Right ventricle myocardium superior (tissue), 1 donor: ENCODE data around the gene CPM. TPM values are rescaled to one million over a fixed set of nuclear protein-coding genes. Genes with fewer than 3 reads are reported as not detected.
A peak's percentile ranks its signal among the peaks of the same experiment; 100 is the strongest.

Source experiments
- ATAC-seq: fragments of 200-7000 bp; cut with Tn5 transposase; one replicate; pipeline ENCODE4 v1.9.1; 2020; ENCODE audit warnings: mild to moderate bottlenecking; ENCODE audit not compliant: poor library complexity
- DNase-seq: peaks from one replicate; pipeline ENCODE4 v3.0.0-alpha.2; 2020
- intact Hi-C: fragments of 100-400 bp; cut with DNase I; formaldehyde crosslinking; loops from one replicate; pipeline ENCODE4 v1.11.2; 2022
- total RNA-seq: library from RNA; stranded (reverse); fragmentation: NEBNext Ultra II Directional; extraction: Animal tissue kit (Norgen Biotek cat#: 25700); gene quantifications from one replicate; pipeline ENCODE4 v1.2.1, GENCODE V29; 2021
- donor health status: DM: no; HTN: yes; CAD: no; lungs with severe emphysema.

The CPM gene
- total RNA-seq, 1 donor from 2014 or later, result 7.7 TPM

DNA sequence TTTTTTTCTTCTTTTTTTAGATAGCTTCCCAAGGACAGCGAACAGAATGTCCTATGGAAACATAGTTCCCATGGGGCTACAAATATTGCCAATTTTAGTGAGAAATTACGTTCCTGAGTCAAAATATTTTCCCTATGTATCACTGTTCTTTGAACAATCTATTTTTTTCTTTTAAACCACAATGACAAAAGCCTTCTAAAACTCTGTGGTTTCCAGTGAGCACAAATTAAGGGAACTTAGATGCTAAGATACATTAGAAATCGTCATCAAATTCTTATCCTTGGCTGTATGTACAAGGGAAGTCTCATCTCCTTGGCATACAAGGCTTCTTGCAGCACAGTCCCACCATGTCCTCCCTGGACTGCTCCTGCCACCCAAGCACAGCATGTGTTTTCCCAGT lies 17.9 kb downstream of the CPM start:
- ATAC-seq, result no peak
- no peak for DNase-seq
- intact Hi-C loops, result no loop called here

DNA sequence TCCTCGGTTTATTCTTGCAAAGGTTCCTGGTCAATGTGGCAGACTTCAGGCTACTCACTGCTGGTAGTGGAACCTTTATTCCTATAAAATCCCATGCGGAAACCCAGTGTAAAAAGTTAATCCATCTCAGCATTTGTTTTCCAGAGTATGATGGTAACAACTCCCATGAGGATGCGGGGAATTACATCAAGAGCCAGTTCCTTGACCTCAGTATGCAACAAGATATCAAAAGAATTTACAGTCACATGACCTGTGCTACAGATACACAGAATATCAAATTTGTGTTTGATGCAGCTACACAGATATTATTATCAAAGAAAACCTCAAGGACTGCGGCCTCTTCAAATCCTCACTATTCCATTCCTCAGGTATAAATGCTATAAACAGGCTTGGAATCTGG lies 19.3 kb downstream of the CPM start:
- intact Hi-C loops, result no loop called here
- ATAC-seq, result no peak
- no peak for DNase-seq

DNA sequence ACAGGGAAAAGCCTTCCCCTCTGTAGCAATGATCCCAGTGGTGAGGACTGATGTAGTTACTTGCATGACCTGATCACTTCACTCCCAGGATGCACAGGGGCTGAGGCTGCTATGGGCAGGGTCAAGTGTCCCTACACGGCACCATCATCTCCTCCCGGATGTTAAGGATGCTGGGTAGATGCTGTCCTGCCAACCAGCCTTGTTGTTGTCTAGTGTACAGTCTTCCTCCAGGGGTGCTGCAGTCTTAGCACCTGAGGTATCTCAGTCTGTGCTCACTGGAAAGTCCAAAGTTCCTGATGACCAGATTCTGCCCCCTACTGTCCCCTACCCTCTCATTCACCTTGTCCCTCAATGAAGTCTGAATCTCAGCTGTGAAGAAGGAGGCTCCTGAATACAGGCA lies 20.1 kb downstream of the CPM start:
- intact Hi-C loops, result no loop called here
- DNase-seq (no peak), ATAC-seq (no peak)

DNA sequence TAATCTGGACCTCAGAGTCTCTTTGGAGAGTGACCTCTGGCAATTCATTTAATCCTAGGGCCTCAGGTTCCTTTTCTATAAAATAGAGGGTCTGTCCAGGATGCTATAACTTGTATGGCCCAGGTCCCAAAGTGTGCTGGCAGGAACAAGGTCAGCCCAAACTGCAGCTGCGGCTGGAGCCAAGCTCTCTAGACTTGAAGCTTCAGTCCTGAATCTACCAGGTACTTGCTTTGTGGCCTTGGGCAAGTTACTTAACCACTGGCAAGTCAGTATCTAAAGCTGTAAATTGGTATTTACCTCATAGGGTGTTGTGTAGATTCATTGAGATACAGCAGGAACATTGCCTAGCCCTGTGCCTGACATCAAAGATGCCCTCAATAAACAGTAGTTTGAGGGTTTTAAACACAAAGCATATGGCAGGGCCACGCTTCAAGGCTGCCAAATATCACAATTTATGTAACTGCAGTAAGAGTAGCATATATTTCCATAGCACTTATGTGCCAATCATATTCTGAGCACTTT lies 21.7 kb downstream of the CPM start:
- ATAC-seq (no peak), DNase-seq (no peak)
- intact Hi-C loops, result no loop called here

DNA sequence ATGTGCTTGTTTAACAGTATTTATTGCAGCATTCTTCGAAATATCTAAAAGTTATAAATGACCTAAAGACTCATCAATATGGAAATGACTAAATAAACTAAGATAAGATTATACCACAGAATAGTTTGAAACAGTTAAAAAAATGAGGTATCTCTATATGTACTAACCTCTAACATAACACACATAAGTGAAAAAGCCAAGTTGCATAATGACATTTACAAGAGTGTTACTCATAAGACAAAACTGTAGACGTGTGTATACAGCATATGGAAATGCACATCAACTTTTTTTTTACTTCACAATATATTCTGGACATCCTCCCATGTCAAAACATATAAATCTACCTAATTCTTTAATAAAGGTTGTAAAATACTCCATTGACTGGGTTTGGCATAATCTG lies 22.8 kb downstream of the CPM start:
- intact Hi-C loops, result no loop called here
- DNase-seq, result no peak

DNA sequence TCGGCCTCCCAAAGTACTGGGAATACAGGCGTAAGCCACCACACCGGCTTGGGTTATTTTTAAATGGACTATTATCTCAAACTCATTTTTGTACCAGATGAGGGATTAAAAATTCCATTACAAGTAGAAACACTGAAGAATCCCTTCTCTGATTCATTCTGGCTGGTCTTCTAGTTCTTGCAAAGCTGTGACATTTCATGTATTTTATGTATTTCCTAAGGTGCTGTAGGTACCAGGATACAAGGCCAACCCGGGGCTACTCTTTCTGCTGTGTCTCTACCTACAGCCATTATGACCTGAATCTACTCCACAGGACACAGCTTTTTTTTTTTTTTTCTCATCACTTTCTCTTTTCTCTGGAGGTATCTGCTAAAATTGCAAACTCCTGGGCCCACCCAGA lies 24.9 kb downstream of the CPM start:
- intact Hi-C loops, result no loop called here
- no peak for DNase-seq
- no peak for ATAC-seq

More for the DNA sequence above, 22.8 kb downstream of the CPM start:
- no peak for ATAC-seq

DNA sequence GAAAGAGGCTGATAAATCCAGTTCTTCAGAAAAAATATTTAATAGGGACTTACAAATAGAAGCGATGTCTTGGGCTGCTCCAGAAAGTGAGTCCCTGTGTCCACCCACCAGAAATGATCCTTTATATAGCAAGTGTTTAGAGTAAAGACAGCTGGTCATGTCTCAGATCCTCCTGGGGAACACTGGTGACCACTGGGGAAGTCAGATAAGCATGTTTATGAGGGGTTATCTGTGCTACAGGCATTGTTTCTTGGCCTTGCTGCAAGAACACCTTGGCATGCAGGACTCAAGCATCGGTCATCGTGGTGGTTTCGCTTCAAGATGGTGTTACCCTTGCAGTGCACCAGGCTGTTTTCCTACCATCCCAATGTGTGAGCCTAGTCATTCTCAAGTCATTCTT lies 27.2 kb downstream of the CPM start:
- DNase-seq (no peak), ATAC-seq (no peak)
- intact Hi-C loops, result no loop called here

DNA sequence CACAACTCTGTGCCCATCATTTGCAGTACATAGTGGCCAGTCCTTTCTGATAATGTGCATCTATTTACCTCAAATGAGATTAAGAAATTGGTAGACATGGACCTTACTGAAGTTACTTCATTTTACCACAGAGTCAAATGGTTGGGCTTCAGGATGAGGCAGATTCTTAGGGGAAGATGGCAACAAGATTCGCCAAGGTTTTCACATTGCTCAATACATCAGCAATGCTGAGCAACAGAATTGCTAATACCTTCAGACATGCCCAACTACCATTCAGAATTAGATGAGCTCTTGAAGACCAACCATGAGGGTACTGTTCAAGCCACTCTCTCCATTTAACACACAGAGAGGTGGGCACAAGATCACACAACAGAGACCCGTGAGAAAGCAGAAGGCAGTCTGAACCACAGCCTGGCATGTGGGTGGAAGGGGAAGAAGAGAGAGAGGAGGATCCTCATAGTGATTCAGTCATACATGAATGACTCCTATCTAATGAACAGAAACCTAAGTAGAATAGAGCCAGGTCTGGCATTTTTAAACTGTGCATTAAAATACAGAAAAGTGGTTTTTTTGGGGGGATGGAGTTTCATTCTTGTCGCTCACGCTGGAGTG lies 28.5 kb downstream of the CPM start:
- ATAC-seq, result no peak
- DNase-seq, result no peak
- intact Hi-C loops, result no loop called here

DNA sequence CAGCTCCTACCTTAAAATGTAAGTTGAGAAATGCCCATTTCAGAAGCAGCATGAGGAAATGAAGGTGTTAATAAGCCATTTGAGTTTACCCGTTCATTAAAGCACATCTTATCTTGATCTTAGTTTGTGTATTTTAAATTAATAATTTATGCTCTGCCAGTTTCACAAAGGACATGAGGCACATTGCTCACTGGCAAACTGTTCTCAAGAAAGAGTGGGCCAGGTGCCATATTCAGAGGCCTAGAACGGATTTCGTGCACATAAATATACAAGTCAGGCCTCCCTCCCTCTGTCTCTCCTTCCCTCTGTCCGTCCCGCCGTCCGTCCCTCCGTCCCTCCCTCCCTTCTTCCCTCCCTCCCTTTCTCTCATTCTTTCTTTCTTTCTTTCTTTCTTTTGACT lies 29.5 kb downstream of the CPM start:
- no peak for ATAC-seq
- intact Hi-C loops, result no loop called here
- DNase-seq, result no peak

DNA sequence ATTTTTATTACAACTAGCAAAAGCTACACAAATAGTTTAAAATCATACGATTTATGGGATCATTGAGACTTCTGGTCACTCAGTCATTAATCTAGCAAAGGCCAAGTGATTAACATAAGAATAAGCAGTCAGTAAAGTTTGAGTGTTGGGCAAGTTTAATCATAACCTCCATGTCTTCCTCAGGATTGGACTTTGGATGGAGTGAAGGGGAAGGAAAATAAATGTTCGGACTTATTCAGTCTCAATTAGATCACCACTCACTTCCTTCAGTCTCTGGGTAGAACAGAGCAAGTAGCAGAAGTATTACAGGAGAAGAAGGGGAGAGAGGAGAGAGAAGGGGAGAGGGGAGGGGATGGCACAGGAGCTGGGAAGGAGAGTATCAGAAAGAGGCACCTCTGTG lies 31.4 kb downstream of the CPM start:
- DNase-seq (no peak), ATAC-seq (no peak)
- intact Hi-C loops, result no loop called here

DNA sequence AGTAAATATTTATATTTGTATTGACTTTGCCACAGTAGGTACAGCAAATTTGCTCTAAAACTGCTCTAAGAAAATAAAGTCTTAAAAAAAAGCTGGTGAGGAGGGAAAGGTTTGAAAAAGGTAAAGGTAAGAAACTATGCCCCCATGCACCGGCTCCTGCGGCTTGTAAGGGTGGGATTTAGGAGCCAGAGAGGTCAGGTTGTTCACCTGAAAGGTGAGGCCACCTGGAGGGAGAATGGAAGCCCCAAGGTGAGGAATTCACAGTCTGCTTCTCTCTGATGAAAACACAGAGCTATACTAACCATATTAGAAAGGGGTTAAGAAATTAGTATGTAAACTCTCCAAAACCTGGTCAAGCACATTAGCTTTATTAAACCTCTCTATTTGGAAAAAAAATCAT lies 31.8 kb downstream of the CPM start:
- ATAC-seq (no peak), DNase-seq (no peak)
- intact Hi-C loops, result no loop called here

DNA sequence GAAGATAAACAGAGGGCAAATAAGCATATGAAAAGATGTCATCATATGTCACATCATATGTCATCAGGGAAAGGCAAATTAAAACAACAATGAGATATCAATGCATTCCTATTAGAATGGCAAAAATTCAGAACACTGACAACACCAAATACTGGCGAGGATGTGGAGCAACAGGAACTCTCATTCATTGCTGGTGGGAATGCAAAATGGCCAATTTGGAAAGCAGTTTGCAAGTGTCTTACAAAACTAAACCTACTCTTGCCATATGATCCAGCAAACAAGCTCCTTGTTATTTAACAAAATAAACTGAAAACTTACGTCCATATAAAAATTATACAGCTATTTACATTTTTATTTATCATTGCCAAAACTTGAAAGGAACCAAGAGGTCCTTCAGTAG lies 32.7 kb downstream of the CPM start:
- intact Hi-C loops, result no loop called here
- ATAC-seq, result no peak

DNA sequence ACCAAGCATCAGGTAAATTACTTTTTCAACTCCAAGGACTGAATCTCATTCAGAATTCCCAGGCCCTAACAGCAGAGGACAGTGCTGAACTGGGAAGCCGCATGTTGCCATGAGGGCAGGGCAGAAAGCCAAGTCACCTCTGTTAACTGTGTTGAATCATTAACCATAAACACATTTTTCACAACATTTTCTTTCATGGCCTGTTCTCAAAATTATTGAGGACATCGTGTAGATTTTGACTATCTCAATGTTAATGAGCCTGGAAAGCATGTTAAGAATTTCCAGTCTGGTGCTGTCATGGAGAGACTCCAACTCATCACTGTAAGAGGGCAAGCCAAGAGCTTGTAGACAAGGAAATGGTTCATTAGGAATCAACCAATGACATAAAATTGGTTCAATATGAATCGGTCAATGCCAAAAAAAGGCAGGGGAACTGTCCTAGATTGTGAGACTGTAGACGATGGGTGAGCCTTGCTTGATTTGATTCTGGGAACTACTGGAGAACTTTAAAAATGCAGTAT lies 33.7 kb downstream of the CPM start:
- peak; percentile 51 for ATAC-seq
- intact Hi-C loops, result no loop called here
- DNase-seq, result no peak

More for the DNA sequence above, 32.7 kb downstream of the CPM start:
- no peak for DNase-seq

DNA sequence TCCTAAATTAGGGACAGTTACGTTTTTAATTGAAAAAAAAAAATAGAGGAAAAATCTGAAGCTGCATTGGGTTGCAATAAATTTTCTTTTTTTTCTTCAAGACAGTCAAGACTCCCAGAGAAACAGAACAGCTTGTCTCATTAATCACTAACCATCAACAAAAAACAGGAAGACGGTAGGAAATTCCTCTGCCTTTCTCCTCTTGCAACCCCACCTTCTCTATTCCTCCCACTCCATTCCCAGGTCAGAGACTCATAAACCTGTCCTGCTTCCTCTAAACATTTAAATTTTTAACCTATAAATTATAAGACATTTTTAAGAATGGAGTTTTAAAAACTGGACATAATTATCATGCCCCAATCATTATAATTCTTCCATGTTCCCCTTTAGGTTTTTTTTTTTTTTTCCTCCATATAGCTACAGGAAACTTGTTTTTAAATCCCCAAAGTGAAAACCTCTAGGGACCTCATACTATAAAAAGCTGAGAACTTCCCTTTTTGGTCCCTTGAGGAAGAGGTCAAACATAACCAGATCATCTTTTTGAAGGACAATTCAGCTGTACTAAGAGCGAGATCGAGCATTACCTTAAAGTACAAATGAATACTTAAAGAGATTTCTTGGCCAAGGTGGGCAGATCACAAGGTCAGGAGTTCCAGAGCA lies 36.0 kb downstream of the CPM start:
- DNase-seq (no peak), ATAC-seq (peak; percentile 51)
- intact Hi-C loops, result no loop called here

DNA sequence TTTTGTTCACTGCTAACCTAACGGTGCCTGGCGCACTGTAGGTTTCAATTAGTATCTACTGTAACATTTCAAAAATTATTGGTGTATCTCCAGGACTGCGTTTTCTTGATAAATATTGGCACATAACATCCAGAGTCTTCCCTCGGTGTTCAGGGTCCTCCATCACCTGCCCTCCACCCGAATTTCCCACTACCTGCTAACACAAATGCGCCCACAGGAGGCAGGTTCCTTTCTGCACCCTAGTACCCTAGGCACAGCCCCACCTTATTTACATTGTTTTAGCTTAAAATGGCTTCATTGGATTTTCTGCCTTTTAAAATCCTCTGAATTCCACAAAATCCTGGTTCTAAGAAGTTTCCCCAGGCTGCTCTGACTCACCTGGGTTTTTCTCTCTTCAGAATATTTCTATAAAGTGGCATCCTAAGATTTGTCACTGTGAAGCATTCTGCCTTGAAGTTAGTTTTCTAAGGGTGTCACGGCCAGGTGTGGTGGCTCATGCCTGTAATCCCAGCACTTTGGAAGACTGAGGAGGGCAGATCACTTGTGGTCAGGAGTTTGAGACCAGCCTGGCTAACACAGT lies 38.6 kb downstream of the CPM start:
- ATAC-seq (no peak), DNase-seq (no peak)
- intact Hi-C loops, result no loop called here

DNA sequence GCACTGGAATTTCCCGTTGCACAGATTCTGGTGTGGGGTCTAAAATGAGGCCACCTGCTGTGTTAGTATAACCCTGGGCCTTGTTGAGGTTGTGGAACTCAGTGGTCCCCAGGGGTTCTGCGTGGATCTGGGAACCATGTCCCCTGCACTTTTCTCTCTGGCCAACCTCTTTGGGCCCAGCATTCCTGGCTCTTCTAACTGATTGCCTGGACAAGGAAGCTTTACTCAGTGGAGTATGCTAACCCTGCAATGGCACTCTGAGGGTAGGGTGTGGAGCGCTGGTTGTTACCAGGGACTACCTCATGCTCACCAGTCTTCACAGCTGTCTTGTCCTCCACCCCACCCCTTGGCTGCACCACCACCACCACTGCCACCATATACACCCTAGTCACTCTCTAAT lies 39.2 kb downstream of the CPM start:
- ATAC-seq (no peak), DNase-seq (no peak)
- intact Hi-C loops, result no loop called here

DNA sequence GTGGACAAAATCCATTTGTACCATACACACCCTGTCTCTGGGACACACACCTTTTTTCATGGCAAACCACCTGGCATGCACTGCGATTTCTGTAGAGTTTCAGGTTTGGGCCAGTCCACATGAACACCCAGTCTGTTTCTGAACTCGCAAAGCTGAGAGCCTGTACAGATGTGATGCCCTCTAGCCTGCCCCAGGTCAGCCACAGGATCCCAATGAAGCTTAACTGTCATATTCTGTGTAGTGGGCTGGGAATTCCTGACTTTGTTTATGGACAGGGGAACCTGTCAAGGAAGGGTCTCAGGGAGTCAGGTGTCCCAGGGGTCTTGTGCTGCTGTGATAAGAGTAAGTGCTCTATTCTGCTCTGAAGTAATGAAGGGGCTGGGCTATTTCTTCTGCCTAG lies 39.8 kb downstream of the CPM start:
- DNase-seq (no peak), ATAC-seq (no peak)
- intact Hi-C loops, result no loop called here

DNA sequence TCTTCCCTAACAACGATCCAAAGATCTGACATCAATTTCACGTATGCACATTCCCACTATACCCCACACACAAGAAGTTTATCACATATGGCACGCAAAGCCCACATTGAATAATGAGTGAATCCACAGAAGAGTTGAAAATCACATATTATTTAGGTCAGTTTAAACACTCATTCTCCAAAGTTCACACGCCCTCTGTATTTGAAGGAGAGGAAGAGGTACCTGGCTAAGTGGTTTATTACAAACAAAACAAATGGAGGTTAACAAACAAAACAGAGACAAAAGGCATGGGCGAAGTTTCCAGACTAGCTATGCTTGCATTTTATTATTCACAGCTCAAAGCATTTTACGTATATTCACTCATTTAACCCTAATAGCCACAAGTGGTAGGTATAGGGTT lies 41.8 kb downstream of the CPM start:
- intact Hi-C loops, result no loop called here
- ATAC-seq (no peak), DNase-seq (no peak)

DNA sequence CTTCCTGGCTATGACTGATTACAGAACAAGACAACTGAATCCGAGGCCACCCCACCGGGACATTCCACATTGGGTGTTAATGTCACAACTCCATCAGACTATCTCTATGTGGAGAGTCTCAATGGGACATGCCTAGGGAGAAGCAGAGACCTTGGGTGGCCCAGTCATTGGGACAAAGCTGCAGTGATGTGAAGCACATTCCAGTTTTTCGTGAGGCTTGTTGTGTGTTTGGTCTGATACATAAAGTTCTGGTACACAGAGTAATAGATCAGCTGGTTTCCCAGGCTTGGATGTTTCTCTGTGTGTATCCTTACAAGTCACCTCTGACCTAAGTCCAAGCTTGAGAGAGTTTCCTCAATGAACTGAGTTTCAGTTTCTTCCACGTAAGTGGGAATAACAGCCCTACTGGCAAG lies 42.3 kb downstream of the CPM start:
- ATAC-seq (peak; percentile 49), DNase-seq (peak; percentile 44)
- intact Hi-C loops, result no loop called here

DNA sequence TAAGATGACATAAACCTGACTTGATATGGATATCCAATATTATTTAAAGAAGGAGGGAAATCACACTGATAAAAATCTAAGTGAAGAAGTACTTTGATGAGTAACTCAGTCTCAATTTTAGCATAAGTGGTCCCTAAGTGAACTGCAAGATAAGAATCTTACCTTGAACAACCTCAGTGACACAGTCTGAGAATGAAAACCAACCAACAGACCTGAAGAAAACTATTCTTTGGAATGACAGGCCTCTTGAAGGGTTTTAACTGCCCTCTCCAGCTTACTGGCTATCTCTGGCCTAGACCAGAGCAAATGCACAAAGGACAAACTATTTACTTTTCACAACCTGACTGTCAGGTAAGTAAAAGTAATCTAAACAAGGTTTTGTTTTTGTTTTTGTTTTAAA lies 44.7 kb downstream of the CPM start:
- ATAC-seq, result no peak
- intact Hi-C loops, result no loop called here
- DNase-seq, result no peak
